ENCODE data around the gene SCARB1. TPM values are rescaled to one million over a fixed set of nuclear protein-coding genes. Genes with fewer than 3 reads are reported as not detected.

SCARB1 gene
- total RNA-seq, 1 experiment from 2014 or later, result 31.3 TPM

DNA sequence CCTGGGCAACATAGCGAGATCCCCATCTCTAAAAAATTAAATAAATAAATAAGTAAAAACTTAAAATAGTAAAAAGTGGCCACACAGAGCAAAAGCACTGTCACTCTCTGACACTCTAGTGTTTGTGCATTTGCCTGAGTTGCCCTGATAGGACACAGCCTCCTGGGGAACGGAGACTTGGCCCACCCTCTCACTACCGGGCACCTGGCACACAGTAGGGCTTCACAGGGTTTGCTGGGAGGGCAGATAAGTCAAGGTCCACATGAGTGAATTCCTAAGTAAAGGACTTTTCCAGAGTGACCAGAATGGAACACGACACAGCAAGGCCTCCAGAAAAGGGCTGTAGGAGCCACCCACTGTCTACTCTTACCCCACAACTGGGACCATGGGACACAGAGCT lies 54.3 kb downstream of the SCARB1 start:
- H4K8ac ChIP-seq (replicated peaks; ENCODE audit: insufficient read length, low read depth, low read length), result no peak overlapping the region
- Mint-ChIP-seq H3K9me3 (no peaks in the 10 kb centered on the region), H3K4me3 (no peak overlapping the region), H3K27me3 (ENCODE audit: low read depth) (no peaks in the 10 kb centered on the region), H3K4me1 (peaks cover 7 to 11% of the 10 kb centered on the region in 2 experiments), H3K36me3 (ENCODE audit: insufficient read depth in 1 of 3, low read depth in 3 of 3) (peaks cover 33 to 45% (median 36%) of the 10 kb centered on the region in 3 experiments), H3K27ac (no peak overlapping the region)
- no peaks in the 10 kb centered on the region for H3K9me3 ChIP-seq (ENCODE audit: control insufficient read depth, low read depth, low read length)
- no peak overlapping the region for H2BK20ac ChIP-seq (ENCODE audit: low read depth, low read length, poor library complexity, severe bottlenecking)
- no peak overlapping the region for H3K56ac ChIP-seq (ENCODE audit: insufficient read length, low read depth, low read length)
- H3K9ac ChIP-seq (ENCODE audit: extremely low read depth, insufficient read length, low read length), result no peak overlapping the region
- H3K27me3 ChIP-seq (ENCODE audit: insufficient read depth, low read length), result no peaks in the 10 kb centered on the region
- H3T11ph ChIP-seq (ENCODE audit: low read length), result no peak overlapping the region
- no peak overlapping the region for H2AK5ac ChIP-seq (ENCODE audit: insufficient read length, low read length)
- H4K20me1 ChIP-seq (ENCODE audit: control insufficient read depth, insufficient read depth, insufficient read length), result no peaks in the 10 kb centered on the region
- H3K18ac ChIP-seq (ENCODE audit: insufficient read length, low read depth, low read length), result no peak overlapping the region
- no peak overlapping the region for H2BK12ac ChIP-seq (ENCODE audit: insufficient read length, low read depth, low read length)
- WGBS (ENCODE audit: extremely low coverage, insufficient read length, low lambda C conversion rate), result no CpG with 5 or more reads among the region's 4 CpGs
- TF ChIP-seq, protein P1, sequence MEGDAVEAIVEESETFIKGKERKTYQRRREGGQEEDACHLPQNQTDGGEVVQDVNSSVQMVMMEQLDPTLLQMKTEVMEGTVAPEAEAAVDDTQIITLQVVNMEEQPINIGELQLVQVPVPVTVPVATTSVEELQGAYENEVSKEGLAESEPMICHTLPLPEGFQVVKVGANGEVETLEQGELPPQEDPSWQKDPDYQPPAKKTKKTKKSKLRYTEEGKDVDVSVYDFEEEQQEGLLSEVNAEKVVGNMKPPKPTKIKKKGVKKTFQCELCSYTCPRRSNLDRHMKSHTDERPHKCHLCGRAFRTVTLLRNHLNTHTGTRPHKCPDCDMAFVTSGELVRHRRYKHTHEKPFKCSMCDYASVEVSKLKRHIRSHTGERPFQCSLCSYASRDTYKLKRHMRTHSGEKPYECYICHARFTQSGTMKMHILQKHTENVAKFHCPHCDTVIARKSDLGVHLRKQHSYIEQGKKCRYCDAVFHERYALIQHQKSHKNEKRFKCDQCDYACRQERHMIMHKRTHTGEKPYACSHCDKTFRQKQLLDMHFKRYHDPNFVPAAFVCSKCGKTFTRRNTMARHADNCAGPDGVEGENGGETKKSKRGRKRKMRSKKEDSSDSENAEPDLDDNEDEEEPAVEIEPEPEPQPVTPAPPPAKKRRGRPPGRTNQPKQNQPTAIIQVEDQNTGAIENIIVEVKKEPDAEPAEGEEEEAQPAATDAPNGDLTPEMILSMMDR (conservative IDR thresholded peaks at IDR 0.05), result no peak
- no peak overlapping the region for H4K5ac ChIP-seq (ENCODE audit: insufficient read length, low read depth, low read length)
- no peak overlapping the region for H2BK120ac ChIP-seq (ENCODE audit: low read depth, low read length, poor library complexity, severe bottlenecking)
- no peak overlapping the region for H2BK5ac ChIP-seq (ENCODE audit: insufficient read length, low read length)
- H3K4me2 ChIP-seq (ENCODE audit: insufficient read depth, insufficient read length, low read length), result no peak overlapping the region
- no peak overlapping the region; the same call in 1 of the 2 replicates for H3K14ac ChIP-seq (ENCODE audit: insufficient read depth, low read length)
- no peak overlapping the region for H3K27ac ChIP-seq (ENCODE audit: insufficient read length, low read depth, low read length)
- H3K79me1 ChIP-seq (ENCODE audit: insufficient read depth, low read depth, low read length, poor library complexity, severe bottlenecking), result no peaks in the 10 kb centered on the region
- H3K23ac ChIP-seq (ENCODE audit: insufficient read length, low read depth, low read length), result no peak overlapping the region
- no peaks in the 10 kb centered on the region for H3K23me2 ChIP-seq (ENCODE audit: insufficient read length, low read depth, low read length, poor library complexity, severe bottlenecking)
- no peak overlapping the region for H2BK15ac ChIP-seq (ENCODE audit: low read depth, low read length)
- no peak overlapping the region for H2AFZ ChIP-seq (ENCODE audit: low read length)
- no peaks in the 10 kb centered on the region for H3K79me2 ChIP-seq (ENCODE audit: insufficient read depth, low read length)
- no peak for DNase-seq
- no peak overlapping the region for H4K91ac ChIP-seq (ENCODE audit: insufficient read length, low read depth, low read length)
- no peaks in the 10 kb centered on the region for H3K4me1 ChIP-seq (ENCODE audit: insufficient read depth, low read length)
- H3K4ac ChIP-seq (ENCODE audit: low read depth, low read length), result no peak overlapping the region
